HL-60 (cell line): Measurements from ENCODE around the gene DHX36.

Experiments
- CTCF ChIP-seq: IDR thresholded peaks from one replicate; pipeline ENCODE4 v1.5.1; 2011; ENCODE audit warnings: low read length, control low read depth, inconsistent platforms; ENCODE audit not compliant: insufficient read depth
- POLR2AphosphoS5 ChIP-seq: IDR thresholded peaks from 2 replicates; pipeline ENCODE4 v1.6.1; 2012; ENCODE audit warnings: low read depth
- REST ChIP-seq: IDR thresholded peaks from 2 replicates; pipeline ENCODE4 v1.6.1; 2012; ENCODE audit warnings: low read depth; ENCODE audit not compliant: insufficient replicate concordance

- TF ChIP-seq CTCF (no peak), POLR2AphosphoS5 (no peak), REST (no peak)
Measured at GRCh38 chr3:154364849-154365248, 40.6 kb upstream of the DHX36 start.
